Astrocyte of the cerebellum (primary cell): ENCODE data around the gene CLDN12.

Source experiments
- DNase-seq: peaks from one replicate; pipeline ENCODE4 v3.0.0-alpha.2; 2011; ENCODE audit warnings: low read depth
- H3K4me3 ChIP-seq: 2 replicates; pipeline ENCODE4 v1.5.1; 2011; ENCODE audit warnings: mild to moderate bottlenecking, low read depth, low read length, moderate library complexity
- CTCF ChIP-seq: IDR thresholded peaks from 2 replicates; pipeline ENCODE4 v1.5.1; 2012; ENCODE audit warnings: low read length, low read depth, moderate library complexity, mild to moderate bottlenecking; ENCODE audit errors: missing control alignments
- in situ Hi-C: cut with HindIII; loops from 2 replicates; pipeline ENCODE4 v1.10.0; 2017; ENCODE audit warnings: low sequenced_read_pairs

CLDN12 gene

GRCh38 chr7:90403174-90404113 is at the start of gene CLDN12:
Gene CLDN12 (plus strand): TSS chr7:90403461. CDS start chr7:90412677, 9,216 bp downstream.
- in situ Hi-C loops = no loop called here
- peak within 1 kb of the TSS; percentile 65 for H3K4me3 ChIP-seq
- no peak for TF ChIP-seq CTCF
- peak; percentile 98 for DNase-seq

GRCh38 chr7:90383422-90383821 is 19.8 kb upstream of the CLDN12 start:
- in situ Hi-C loops = loop anchor here (5.0 kb wide), 1 partner anchor 36 kb away; the partner anchor contains the start of gene GTPBP10
- DNase-seq = no peak
- TF ChIP-seq CTCF = no peak
- H3K4me3 ChIP-seq = no peak overlapping the region

- H3K4me3 ChIP-seq = no peak overlapping the region
- DNase-seq = no peak
- no peak for TF ChIP-seq CTCF
- in situ Hi-C loops = loop anchor here (5.0 kb wide), 1 partner anchor 37 kb away; the partner anchor contains the start of gene GTPBP10
Measured at GRCh38 chr7:90383861-90384260, 19.4 kb upstream of the CLDN12 start.

- H3K4me3 ChIP-seq = no peak overlapping the region
- DNase-seq = no peak
- in situ Hi-C loops = loop anchor here (5.0 kb wide), 1 partner anchor 37 kb away; the partner anchor contains the start of gene GTPBP10
- TF ChIP-seq CTCF = no peak
Measured at GRCh38 chr7:90384433-90384832, 18.8 kb upstream of the CLDN12 start.

- no peak overlapping the region for H3K4me3 ChIP-seq
- no peak for TF ChIP-seq CTCF
- in situ Hi-C loops = no loop called here
- DNase-seq = no peak
Measured at GRCh38 chr7:90387470-90388240, 15.6 kb upstream of the CLDN12 start.

GRCh38 chr7:90390926-90391325 is 12.3 kb upstream of the CLDN12 start:
- no peak overlapping the region for H3K4me3 ChIP-seq
- TF ChIP-seq CTCF = no peak
- no peak for DNase-seq
- in situ Hi-C loops = no loop called here
